ENCODE measurements around the gene RNF223. TPM values are rescaled to one million over a fixed set of nuclear protein-coding genes. Genes with fewer than 3 reads are reported as not detected.

The RNF223 gene
- total and polyA plus RNA-seq, 2 of the 8 experiments (the other 6 are each of a cell fraction or from before 2014, with no cell fraction given), result not detected

GRCh38 chr1:1033731-1034438 is 40.2 kb downstream of the RNF223 start:
- Histone ChIP-seq H4K91ac (replicated peaks; ENCODE audit: insufficient read length, low read length) (no peak overlapping the region), H3K36me3 (ENCODE audit: control insufficient read depth in 2 of 4, insufficient read depth in 4 of 4, low read length in 3 of 4) (peaks cover 0 to 7% (median 0%) of the 10 kb centered on the region in 4 experiments; a peak in 2 of 8 replicates), H3K56ac (replicated peaks; ENCODE audit: insufficient read length, low read depth, low read length) (no peak overlapping the region), H2AK5ac (ENCODE audit: low read depth, low read length) (no peak overlapping the region), H3K23ac (ENCODE audit: insufficient read length) (no peak overlapping the region), H2AFZ (ENCODE audit: low read length) (no peak overlapping the region), H3K27ac (ENCODE audit: low read depth, low read length) (no peak overlapping the region), H2BK5ac (ENCODE audit: low read depth, low read length) (no peak overlapping the region), H4K8ac (ENCODE audit: extremely low read depth, insufficient read depth, low read length) (peak overlapping the region; percentile 25; the same call in 1 of the 2 replicates), H2BK15ac (ENCODE audit: low read length) (no peak overlapping the region), H3K23me2 (ENCODE audit: low read depth, low read length) (peaks cover 8% of the 10 kb centered on the region), H3K9ac (replicated peaks in 1 of 4; ENCODE audit: extremely low read depth in 1 of 4, low read depth in 3 of 4, low read length in 3 of 4) (peak overlapping the region in 2 of 4 experiments; percentile 22 to 67; a peak in 3 of 7 replicates), H3K18ac (ENCODE audit: extremely low read depth, low read length) (no peak overlapping the region; the same call in 1 of the 2 replicates), H3K9me3 (ENCODE audit: insufficient read depth in 2 of 2, low read depth in 1 of 2, low read length in 1 of 2) (no peaks in the 10 kb centered on the region), H3K4me3 (ENCODE audit: extremely low read depth in 1 of 4, insufficient read depth in 2 of 4, low read depth in 3 of 4, low read length in 4 of 4) (peak overlapping the region; percentile 36 to 67 (median 38)), H3K27me3 (replicated peaks in 1 of 4; ENCODE audit: control insufficient read depth in 3 of 4, extremely low read depth in 1 of 4, insufficient read depth in 3 of 4, low read length in 3 of 4) (peaks cover 0 to 25% (median 20%) of the 10 kb centered on the region in 4 experiments; a peak in 5 of 7 replicates), H2BK120ac (replicated peaks; ENCODE audit: low read depth, low read length) (no peak overlapping the region), H4K20me1 (replicated peaks in 1 of 2; ENCODE audit: control insufficient read depth in 1 of 2, insufficient read depth in 2 of 2, low read length in 2 of 2) (peaks cover 38 to 55% of the 10 kb centered on the region in 2 experiments), H3K4ac (replicated peaks; ENCODE audit: insufficient read length, low read depth, low read length) (no peak overlapping the region), H3K79me2 (ENCODE audit: control insufficient read depth in 1 of 2, insufficient read depth in 2 of 2, low read length in 2 of 2) (no peaks in the 10 kb centered on the region), H3K4me2 (ENCODE audit: insufficient read depth in 1 of 2, low read depth in 2 of 2, low read length in 2 of 2) (peak overlapping the region; percentile 49 to 88; a peak in 3 of 4 replicates), H3K14ac (ENCODE audit: insufficient read length) (no peak overlapping the region), H3K4me1 (replicated peaks in 1 of 4; ENCODE audit: control insufficient read depth in 3 of 4, insufficient read depth in 4 of 4, low read length in 3 of 4) (peaks cover 0 to 23% (median 11%) of the 10 kb centered on the region in 4 experiments; a peak in 6 of 7 replicates), H2BK12ac (ENCODE audit: low read depth, low read length) (no peak overlapping the region), H4K5ac (ENCODE audit: insufficient read length, low read depth, low read length) (no peak overlapping the region), H2BK20ac (ENCODE audit: low read length) (no peak overlapping the region), H3K79me1 (ENCODE audit: low read depth, low read length) (peaks cover 4% of the 10 kb centered on the region)
- WGBS, 2 experiments (ENCODE audit: extremely low coverage in 1 of 2, insufficient coverage in 1 of 2, insufficient read length in 1 of 2, insufficient replicate concordance in 2 of 2, low coverage in 1 of 2, low lambda C conversion rate in 2 of 2, missing lambda C conversion rate in 1 of 2), result 2% methylated on average over 22 of the region's 71 CpGs; no CpG with 5 or more reads in 1 of the 2 experiments
- no peak for DNase-seq (ENCODE audit: low read depth in 1 of 2, low spot score in 2 of 2)
- ChIA-PET CTCF (ENCODE audit: partially characterized antibody) (interaction anchor here (0.5 to 4.5 kb wide), 10 partner anchors 10 to 246 kb away, joined by 3 to 60 read pairs (median 4); partner anchors contain the start of genes ISG15 and PERM1), POLR2A (ENCODE audit: partially characterized antibody) (interaction anchor here (0.7 to 10.9 kb wide), 15 partner anchors 10 to 147 kb away, joined by 3 to 245 read pairs (median 4); partner anchors contain the start of genes AGRN, HES4 and ISG15)
- TF ChIP-seq ASH2L (IDR thresholded peaks at IDR 0.05; ENCODE audit: low read length) (peak; percentile 30), PHF8 (conservative IDR thresholded peaks at IDR 0.05; ENCODE audit: low read depth, low read length) (0 out of 2 replicates have a peak, but pooled peaks have one; percentile 9), TBP (IDR thresholded peaks at IDR 0.05; ENCODE audit: low read depth, low read length) (no peak), MAX (IDR thresholded peaks at IDR 0.05) (no peak)
- FAIRE-seq, result no peak

All from H1 (cell line).